Immature natural killer cell (primary cell): ENCODE results near the gene CBLB. TPM values are rescaled to one million over a fixed set of nuclear protein-coding genes. Genes with fewer than 3 reads are reported as not detected.
"Not testable (repeated sequence)": the region's sequence is repeated elsewhere in the genome, so short reads cannot be mapped to it uniquely, and the experiment has no call there.

Experiments used
- DNase-seq, 3 donors: peaks; one replicate each; pipeline ENCODE4 v3.0.0; 2022; ENCODE audit warnings: mixed read lengths in 1 of 3
- H3K27ac Mint-ChIP-seq, 6 donors: one replicate each; pipeline ENCODE4 v1.8.0; 2020; ENCODE audit warnings: mixed read lengths in 6 of 6, mild to moderate bottlenecking in 5 of 6, inconsistent platforms in 4 of 6, moderate library complexity in 3 of 6
- H3K27me3 Mint-ChIP-seq, 3 donors: one replicate each; pipeline ENCODE4 v1.8.0; 2020 to 2021; ENCODE audit warnings: low read depth in 3 of 3, mild to moderate bottlenecking in 3 of 3, mixed read lengths in 3 of 3, moderate library complexity in 3 of 3, inconsistent platforms in 1 of 3
- H3K36me3 Mint-ChIP-seq, 3 donors: one replicate each; pipeline ENCODE4 v1.8.0; 2020; ENCODE audit warnings: mixed read lengths in 3 of 3, inconsistent platforms in 2 of 3, mild to moderate bottlenecking in 2 of 3
- H3K4me1 Mint-ChIP-seq, 2 donors: one replicate each; pipeline ENCODE4 v1.8.0; 2020; ENCODE audit warnings: inconsistent platforms in 2 of 2, mild to moderate bottlenecking in 2 of 2, mixed read lengths in 2 of 2, moderate library complexity in 1 of 2
- H3K4me3 Mint-ChIP-seq, 5 donors: one replicate each; pipeline ENCODE4 v1.8.0; 2020; ENCODE audit warnings: mild to moderate bottlenecking in 5 of 5, mixed read lengths in 5 of 5, inconsistent platforms in 3 of 5, moderate library complexity in 3 of 5
- H3K9me3 Mint-ChIP-seq, 6 donors: one replicate each; pipeline ENCODE4 v1.8.0; 2020; ENCODE audit warnings: mild to moderate bottlenecking in 6 of 6, mixed read lengths in 6 of 6, inconsistent platforms in 4 of 6, moderate library complexity in 3 of 6
- polyA plus RNA-seq, 3 donors: library from polyadenylated mRNA; unstranded; fragments of 300-500 nt; fragmentation: Illumina TruSeq; gene quantifications; one replicate each; pipeline ENCODE4 v1.2.3, GENCODE V29; 2021

CBLB gene
- polyA plus RNA-seq, 3 donors from 2014 or later, result 27.7 to 62.4 (median 31.5) TPM

- Mint-ChIP-seq H3K4me1 (peaks cover 16 to 47% of the 10 kb centered on the region in 2 donors), H3K27ac (peak overlapping the region in 1 of 6 donors; percentile 34), H3K36me3 (peaks cover 18 to 46% (median 22%) of the 10 kb centered on the region in 3 donors), H3K27me3 (peaks cover 0 to 2% (median 0%) of the 10 kb centered on the region in 3 donors), H3K4me3 (no peak overlapping the region), H3K9me3 (no peaks in the 10 kb centered on the region)
- no peak for DNase-seq
Measured at GRCh38 chr3:105733356-105733755, 135.5 kb downstream of the CBLB start.

GRCh38 chr3:105731686-105732085 is 137.1 kb downstream of the CBLB start:
- Mint-ChIP-seq H3K9me3 (peaks cover 0 to 15% (median 9%) of the 10 kb centered on the region in 6 donors), H3K4me3 (no peak overlapping the region), H3K4me1 (peaks cover 26 to 57% of the 10 kb centered on the region in 2 donors), H3K36me3 (peaks cover 30 to 57% (median 37%) of the 10 kb centered on the region in 3 donors), H3K27me3 (peaks cover 0 to 9% (median 7%) of the 10 kb centered on the region in 3 donors), H3K27ac (peak overlapping the region; percentile 0 to 78 (median 22))
- no peak for DNase-seq

- Mint-ChIP-seq H3K4me1 (peaks cover 26 to 57% of the 10 kb centered on the region in 2 donors), H3K36me3 (peaks cover 33 to 56% (median 35%) of the 10 kb centered on the region in 3 donors), H3K9me3 (peaks cover 0 to 15% (median 9%) of the 10 kb centered on the region in 6 donors)
Measured at GRCh38 chr3:105730801-105731354, 137.9 kb downstream of the CBLB start.

GRCh38 chr3:105729667-105730066 is 139.1 kb downstream of the CBLB start:
- H3K36me3 Mint-ChIP-seq, result peaks cover 30 to 47% (median 36%) of the 10 kb centered on the region in 3 donors
- peaks cover 26 to 57% of the 10 kb centered on the region in 2 donors for H3K4me1 Mint-ChIP-seq
- H3K4me3 Mint-ChIP-seq, result no peak overlapping the region
- peaks cover 0 to 16% (median 7%) of the 10 kb centered on the region in 3 donors for H3K27me3 Mint-ChIP-seq
- H3K27ac Mint-ChIP-seq, result peak overlapping the region in 2 of 6 donors; percentile 7 to 29
- no peak for DNase-seq
- H3K9me3 Mint-ChIP-seq, result peaks cover 0 to 15% (median 9%) of the 10 kb centered on the region in 6 donors

More at GRCh38 chr3:105730801-105731354, 137.9 kb downstream of the CBLB start:
- no peak overlapping the region for H3K4me3 Mint-ChIP-seq
- H3K27me3 Mint-ChIP-seq, result peaks cover 0 to 14% (median 7%) of the 10 kb centered on the region in 3 donors
- no peak for DNase-seq
- H3K27ac Mint-ChIP-seq, result peak overlapping the region in 1 of 6 donors; percentile 48

GRCh38 chr3:105728771-105729312 is 140.0 kb downstream of the CBLB start:
- no peak overlapping the region for H3K4me3 Mint-ChIP-seq
- peak overlapping the region in 1 of 6 donors; percentile 45 for H3K27ac Mint-ChIP-seq
- H3K4me1 Mint-ChIP-seq, result peaks cover 29 to 63% of the 10 kb centered on the region in 2 donors
- H3K36me3 Mint-ChIP-seq, result peaks cover 30 to 45% (median 34%) of the 10 kb centered on the region in 3 donors
- peaks cover 0 to 15% (median 9%) of the 10 kb centered on the region in 6 donors for H3K9me3 Mint-ChIP-seq
- peaks cover 0 to 16% (median 6%) of the 10 kb centered on the region in 3 donors for H3K27me3 Mint-ChIP-seq
- DNase-seq, result no peak

GRCh38 chr3:105727036-105727435 is 141.8 kb downstream of the CBLB start:
- Mint-ChIP-seq H3K27me3 (peaks cover 0 to 16% (median 6%) of the 10 kb centered on the region in 3 donors), H3K36me3 (peaks cover 24 to 35% (median 25%) of the 10 kb centered on the region in 3 donors), H3K9me3 (peaks cover 0 to 15% (median 9%) of the 10 kb centered on the region in 6 donors), H3K4me1 (peaks cover 40 to 75% of the 10 kb centered on the region in 2 donors), H3K27ac (peak overlapping the region; percentile 1 to 92 (median 52))
- DNase-seq, H3K4me3 Mint-ChIP-seq: not testable (repeated sequence)

GRCh38 chr3:105722943-105723556 is 145.8 kb downstream of the CBLB start:
- H3K27ac Mint-ChIP-seq, result peak overlapping the region; percentile 77 to 91 (median 86)
- peaks cover 31 to 48% (median 41%) of the 10 kb centered on the region in 3 donors for H3K36me3 Mint-ChIP-seq
- peaks cover 0 to 16% (median 6%) of the 10 kb centered on the region in 3 donors for H3K27me3 Mint-ChIP-seq
- DNase-seq, result peak in 2 of 3 donors; percentile 11 to 12
- peaks cover 34 to 57% of the 10 kb centered on the region in 2 donors for H3K4me1 Mint-ChIP-seq
- peaks cover 0 to 14% (median 8%) of the 10 kb centered on the region in 6 donors for H3K9me3 Mint-ChIP-seq
- peak overlapping the region; percentile 68 to 86 (median 75) for H3K4me3 Mint-ChIP-seq

- Mint-ChIP-seq H3K36me3 (peaks cover 26 to 55% (median 32%) of the 10 kb centered on the region in 3 donors), H3K27me3 (no peaks in the 10 kb centered on the region), H3K4me3 (no peak overlapping the region), H3K4me1 (peaks cover 30 to 64% of the 10 kb centered on the region in 2 donors), H3K9me3 (no peaks in the 10 kb centered on the region), H3K27ac (no peak overlapping the region)
- DNase-seq, result no peak
Measured at GRCh38 chr3:105719791-105720190, 149.0 kb downstream of the CBLB start.

GRCh38 chr3:105715372-105715771 is 153.4 kb downstream of the CBLB start:
- H3K9me3 Mint-ChIP-seq, result no peaks in the 10 kb centered on the region
- H3K27me3 Mint-ChIP-seq, result no peaks in the 10 kb centered on the region
- H3K36me3 Mint-ChIP-seq, result peaks cover 29 to 61% (median 46%) of the 10 kb centered on the region in 3 donors
- peak overlapping the region; percentile 5 to 70 (median 17) for H3K27ac Mint-ChIP-seq
- no peak for DNase-seq
- peaks cover 7 to 42% of the 10 kb centered on the region in 2 donors for H3K4me1 Mint-ChIP-seq
- no peak overlapping the region for H3K4me3 Mint-ChIP-seq

GRCh38 chr3:105714453-105714852 is 154.4 kb downstream of the CBLB start:
- Mint-ChIP-seq H3K4me1 (peaks cover 7 to 37% of the 10 kb centered on the region in 2 donors), H3K36me3 (peaks cover 31 to 61% (median 48%) of the 10 kb centered on the region in 3 donors), H3K27ac (peak overlapping the region in 2 of 6 donors; percentile 49 to 71), H3K9me3 (peaks cover 0 to 5% (median 2%) of the 10 kb centered on the region in 6 donors), H3K27me3 (peaks cover 0 to 1% (median 0%) of the 10 kb centered on the region in 3 donors), H3K4me3 (no peak overlapping the region)
- DNase-seq, result no peak

- Mint-ChIP-seq H3K4me3 (no peak overlapping the region), H3K27me3 (peaks cover 0 to 2% (median 1%) of the 10 kb centered on the region in 3 donors), H3K4me1 (peaks cover 3 to 31% of the 10 kb centered on the region in 2 donors), H3K27ac (peak overlapping the region in 1 of 6 donors; percentile 33), H3K9me3 (peaks cover 0 to 5% (median 2%) of the 10 kb centered on the region in 6 donors), H3K36me3 (peaks cover 22 to 32% (median 27%) of the 10 kb centered on the region in 3 donors)
- no peak for DNase-seq
Measured at GRCh38 chr3:105708980-105709379, 159.8 kb downstream of the CBLB start.

- peaks cover 0 to 5% (median 2%) of the 10 kb centered on the region in 6 donors for H3K9me3 Mint-ChIP-seq
- H3K27ac Mint-ChIP-seq, result peak overlapping the region in 2 of 6 donors; percentile 17 to 39
- H3K4me1 Mint-ChIP-seq, result peaks cover 4 to 42% of the 10 kb centered on the region in 2 donors
- H3K36me3 Mint-ChIP-seq, result peaks cover 30 to 44% (median 41%) of the 10 kb centered on the region in 3 donors
- no peak for DNase-seq
- peaks cover 1 to 2% (median 2%) of the 10 kb centered on the region in 3 donors for H3K27me3 Mint-ChIP-seq
- no peak overlapping the region for H3K4me3 Mint-ChIP-seq
Measured at GRCh38 chr3:105707009-105707408, 161.8 kb downstream of the CBLB start.

GRCh38 chr3:105704726-105705410 is 163.9 kb downstream of the CBLB start:
- H3K27me3 Mint-ChIP-seq, result peaks cover 2 to 3% (median 3%) of the 10 kb centered on the region in 3 donors
- H3K4me3 Mint-ChIP-seq, result no peak overlapping the region
- peaks cover 31 to 50% (median 46%) of the 10 kb centered on the region in 3 donors for H3K36me3 Mint-ChIP-seq
- peaks cover 0 to 2% (median under 1%) of the 10 kb centered on the region in 6 donors for H3K9me3 Mint-ChIP-seq
- peak overlapping the region in 1 of 6 donors; percentile 53 for H3K27ac Mint-ChIP-seq
- no peak for DNase-seq
- H3K4me1 Mint-ChIP-seq, result peaks cover 9 to 46% of the 10 kb centered on the region in 2 donors
